ENCODE results near the gene UBE2L6.

- TF ChIP-seq POLR2A (IDR thresholded peaks at IDR 0.05) (no peak), CTCF (IDR thresholded peaks at IDR 0.05) (no peak)
Measured at GRCh38 chr11:57574061-57574460, 6.6 kb upstream of the UBE2L6 start.

Measured in uterus (tissue), 2 donors.